Measurements from ENCODE around the gene CDH10. TPM values are rescaled to one million over a fixed set of nuclear protein-coding genes. Genes with fewer than 3 reads are reported as not detected.

The CDH10 gene
- total RNA-seq, result not detected

DNA sequence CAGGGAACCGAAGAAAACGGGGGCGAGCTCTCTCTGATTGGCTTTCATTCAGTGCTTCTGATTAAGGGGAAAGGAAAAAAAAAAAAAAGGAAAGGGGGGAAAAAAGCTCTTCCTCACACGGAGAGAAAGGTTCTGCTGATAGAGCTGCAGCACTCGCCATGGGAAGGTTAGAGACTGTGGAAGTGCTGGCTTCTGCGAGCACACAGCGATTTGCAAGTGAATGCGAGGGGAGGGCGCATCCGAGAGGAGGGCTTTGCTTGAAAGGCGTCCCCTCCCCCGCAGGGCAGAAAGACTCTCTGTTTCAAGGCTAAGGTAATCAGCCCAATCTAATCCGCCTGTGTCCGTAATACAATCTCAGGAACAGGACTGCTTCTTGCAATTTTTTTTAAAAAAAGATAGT lies at the start of gene CDH10:
Gene CDH10, minus strand, starts transcription at position 218 of the 400 bp plus-strand sequence. CDS start 51,488 bp downstream, outside the sequence.
- no peak within 1 kb of the TSS for H3K27ac Mint-ChIP-seq
- ATAC-seq (replicated peaks), result no peak
- H3K9me3 Mint-ChIP-seq, result peaks cover 8% of the 10 kb centered on the region
- H3K27me3 Mint-ChIP-seq, result no peaks in the 10 kb centered on the region
- no peaks in the 10 kb centered on the region for H3K36me3 Mint-ChIP-seq (ENCODE audit: low read depth)
- no peaks in the 10 kb centered on the region for H3K4me1 Mint-ChIP-seq
- H3K4me3 Mint-ChIP-seq, result no peak within 1 kb of the TSS

DNA sequence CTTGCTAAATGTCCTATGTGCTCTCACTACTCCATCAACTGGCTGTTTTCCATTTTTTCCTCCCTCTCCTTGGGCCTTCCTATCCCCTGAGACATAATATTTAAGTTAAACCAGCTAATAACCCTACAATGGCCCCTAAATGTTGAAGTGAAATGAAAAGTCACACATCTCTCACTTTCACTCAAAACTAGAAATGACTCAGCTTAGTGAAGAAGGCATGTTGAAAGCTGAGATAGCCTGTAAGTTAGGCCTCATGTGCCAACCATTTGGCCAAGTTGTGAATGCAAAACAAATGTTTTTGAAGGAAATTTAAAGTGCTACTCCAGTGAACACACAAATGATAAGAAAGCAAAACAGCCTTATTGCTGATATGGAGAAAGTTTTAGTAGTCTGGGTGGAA lies 48.8 kb upstream of the CDH10 start:
- Mint-ChIP-seq H3K4me3 (no peak overlapping the region), H3K9me3 (peaks cover 30% of the 10 kb centered on the region), H3K36me3 (ENCODE audit: low read depth) (no peaks in the 10 kb centered on the region), H3K27ac (no peak overlapping the region), H3K27me3 (no peaks in the 10 kb centered on the region), H3K4me1 (no peaks in the 10 kb centered on the region)
- ATAC-seq (replicated peaks), result no peak

DNA sequence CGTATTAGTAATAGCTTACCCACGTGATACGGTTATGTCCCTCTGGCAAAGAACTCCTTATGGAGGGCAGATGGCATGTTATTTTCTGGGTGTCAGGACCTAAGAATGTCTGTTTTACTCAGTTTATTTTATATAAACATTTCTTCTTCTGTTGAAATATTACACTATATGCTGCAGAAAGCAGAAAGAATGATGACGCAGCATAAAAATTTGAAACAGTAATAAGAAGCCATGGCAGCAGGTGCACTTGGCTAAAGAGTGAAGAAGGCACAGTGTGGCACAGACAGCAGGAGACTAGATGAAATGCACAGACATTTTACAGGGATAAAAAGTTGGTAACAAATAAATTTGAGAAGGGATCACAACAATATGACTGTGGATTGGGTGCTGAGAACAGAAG lies 46.3 kb upstream of the CDH10 start:
- Mint-ChIP-seq H3K9me3 (peaks cover 21% of the 10 kb centered on the region), H3K4me1 (no peaks in the 10 kb centered on the region), H3K4me3 (no peak overlapping the region), H3K36me3 (ENCODE audit: low read depth) (no peaks in the 10 kb centered on the region), H3K27ac (no peak overlapping the region), H3K27me3 (no peaks in the 10 kb centered on the region)
- ATAC-seq (replicated peaks), result no peak

DNA sequence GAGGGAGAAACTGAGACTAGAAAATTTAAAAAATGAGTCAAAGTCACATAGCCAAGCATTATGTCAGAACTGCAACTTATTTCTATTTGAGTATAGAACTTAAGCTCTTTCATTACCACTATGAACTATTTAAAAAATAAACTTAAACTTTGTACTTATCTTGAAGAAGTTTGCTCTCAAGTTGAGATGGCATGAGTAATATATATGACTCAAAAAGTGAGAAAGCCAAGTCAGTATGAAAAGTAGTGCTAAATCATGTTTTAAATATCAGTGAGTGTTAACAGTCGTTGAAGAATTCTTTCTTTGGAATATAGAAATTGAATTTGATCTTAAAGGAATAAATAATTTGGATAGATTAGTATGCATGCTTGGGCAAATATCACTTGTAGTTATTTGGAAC lies 36.3 kb upstream of the CDH10 start:
- Mint-ChIP-seq H3K4me3 (no peak overlapping the region), H3K4me1 (no peaks in the 10 kb centered on the region), H3K27ac (no peak overlapping the region), H3K36me3 (ENCODE audit: low read depth) (no peaks in the 10 kb centered on the region), H3K9me3 (peaks cover 8% of the 10 kb centered on the region), H3K27me3 (no peaks in the 10 kb centered on the region)
- ATAC-seq (replicated peaks), result no peak

DNA sequence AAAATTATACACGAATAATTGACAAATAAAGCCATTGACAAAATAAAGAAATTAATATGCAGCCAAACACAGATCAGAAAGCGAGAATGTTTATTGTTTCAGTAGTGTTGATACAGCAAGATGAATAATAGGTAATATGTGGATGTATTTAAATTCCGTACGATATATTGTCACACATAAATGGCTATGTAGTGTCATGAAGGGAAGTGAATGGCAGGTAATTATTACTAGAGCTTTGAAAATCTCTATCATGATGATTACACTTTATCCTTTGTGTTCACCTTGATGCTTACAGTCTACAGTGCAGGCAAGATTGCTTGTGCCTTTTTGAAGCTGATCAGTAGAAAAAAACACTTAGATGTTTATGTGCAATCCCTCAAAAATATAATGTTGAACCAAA lies 23.3 kb upstream of the CDH10 start:
- Mint-ChIP-seq H3K27ac (no peak overlapping the region), H3K36me3 (ENCODE audit: low read depth) (no peaks in the 10 kb centered on the region), H3K27me3 (no peaks in the 10 kb centered on the region), H3K4me1 (no peaks in the 10 kb centered on the region), H3K9me3 (peaks cover 14% of the 10 kb centered on the region), H3K4me3 (no peak overlapping the region)
- ATAC-seq (replicated peaks), result no peak

DNA sequence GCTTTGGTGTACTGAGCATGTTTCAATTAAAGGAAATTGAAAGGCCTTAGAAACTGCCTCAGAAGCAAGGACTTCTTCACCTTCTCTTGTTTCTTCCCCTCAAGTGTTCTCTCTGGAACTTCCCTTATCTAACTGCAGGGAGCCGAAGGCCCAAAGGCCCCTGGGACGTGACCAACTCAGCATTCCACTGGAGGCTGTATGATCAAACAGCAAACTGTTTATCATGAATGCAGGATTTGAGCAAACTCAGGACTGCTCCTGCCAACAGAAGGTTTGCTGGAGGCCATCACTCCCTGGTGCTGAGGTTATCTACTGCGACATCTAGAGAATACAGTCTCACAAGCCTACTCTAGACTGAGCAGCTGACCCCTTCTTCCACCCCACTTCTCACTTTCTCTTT lies 4.8 kb upstream of the CDH10 start:
- no peaks in the 10 kb centered on the region for H3K36me3 Mint-ChIP-seq (ENCODE audit: low read depth)
- ATAC-seq (replicated peaks), result no peak
- no peaks in the 10 kb centered on the region for H3K4me1 Mint-ChIP-seq
- peaks cover 7% of the 10 kb centered on the region for H3K9me3 Mint-ChIP-seq
- H3K27me3 Mint-ChIP-seq, result no peaks in the 10 kb centered on the region
- H3K27ac Mint-ChIP-seq, result no peak overlapping the region
- H3K4me3 Mint-ChIP-seq, result no peak overlapping the region

DNA sequence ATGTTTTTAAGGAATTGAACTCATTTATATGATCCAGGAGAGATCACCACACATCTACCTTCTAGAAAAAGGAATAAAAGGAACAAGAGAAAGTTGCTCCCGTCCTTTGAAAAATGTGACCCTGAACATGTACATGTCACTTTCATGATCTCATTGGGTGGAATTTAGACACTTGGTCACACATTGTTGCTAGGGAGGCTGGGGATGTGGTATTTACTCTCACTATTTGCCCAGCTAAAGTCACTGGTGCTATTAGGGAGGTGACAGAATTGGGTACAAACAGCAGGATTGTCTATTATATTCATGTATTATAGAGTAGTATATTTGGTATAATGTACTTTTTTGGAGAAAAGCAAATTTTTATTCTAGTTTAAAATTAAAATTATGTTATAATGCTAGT lies 2.1 kb upstream of the CDH10 start:
- Mint-ChIP-seq H3K27ac (no peak overlapping the region), H3K36me3 (ENCODE audit: low read depth) (no peaks in the 10 kb centered on the region), H3K27me3 (no peaks in the 10 kb centered on the region), H3K4me3 (no peak overlapping the region), H3K9me3 (peaks cover 11% of the 10 kb centered on the region), H3K4me1 (no peaks in the 10 kb centered on the region)
- no peak for ATAC-seq (replicated peaks)

DNA sequence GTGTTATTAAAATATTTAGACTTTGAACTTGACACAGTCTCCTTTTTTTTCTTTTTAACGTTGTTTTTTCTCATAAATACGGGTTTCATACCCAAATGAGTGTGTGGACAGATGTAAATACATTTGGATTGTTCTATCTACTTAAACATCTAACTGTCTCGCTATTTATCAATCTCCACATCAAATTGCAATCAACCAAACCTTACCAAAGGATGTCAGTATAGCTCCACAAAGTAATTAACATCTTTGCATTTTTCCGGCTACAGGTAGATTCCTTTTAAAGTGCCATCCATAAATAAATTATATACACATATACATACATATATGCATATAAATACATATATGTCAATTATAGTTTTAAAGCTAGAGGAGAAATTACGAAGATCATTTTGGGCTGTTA lies 705 bp upstream of the CDH10 start:
- Mint-ChIP-seq H3K4me3 (no peak overlapping the region), H3K4me1 (no peaks in the 10 kb centered on the region), H3K27me3 (no peaks in the 10 kb centered on the region), H3K9me3 (peaks cover 11% of the 10 kb centered on the region), H3K27ac (no peak overlapping the region), H3K36me3 (ENCODE audit: low read depth) (no peaks in the 10 kb centered on the region)
- ATAC-seq (replicated peaks), result no peak

DNA sequence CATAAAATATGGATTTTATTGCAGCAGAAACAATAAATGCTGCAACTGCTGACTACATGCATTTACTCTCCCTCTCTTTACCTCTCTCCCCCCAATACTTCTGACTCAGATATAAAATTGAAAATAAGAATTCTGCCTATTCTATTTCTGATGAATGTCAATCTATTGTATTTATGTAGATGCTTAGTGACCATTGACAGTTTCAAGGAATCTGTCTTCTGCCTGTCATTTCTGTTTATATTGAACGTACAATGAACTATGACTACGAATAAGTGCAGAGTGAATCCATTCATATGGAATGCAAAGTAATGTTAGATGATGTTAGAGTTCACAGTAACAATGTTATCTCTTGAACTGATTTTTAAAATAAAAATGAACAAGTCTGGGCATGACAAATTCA lies 898 bp downstream of the CDH10 start:
- Mint-ChIP-seq H3K4me1 (no peaks in the 10 kb centered on the region), H3K27ac (no peak overlapping the region), H3K4me3 (no peak overlapping the region), H3K36me3 (ENCODE audit: low read depth) (no peaks in the 10 kb centered on the region), H3K27me3 (no peaks in the 10 kb centered on the region), H3K9me3 (peaks cover 7% of the 10 kb centered on the region)
- ATAC-seq (replicated peaks), result no peak

DNA sequence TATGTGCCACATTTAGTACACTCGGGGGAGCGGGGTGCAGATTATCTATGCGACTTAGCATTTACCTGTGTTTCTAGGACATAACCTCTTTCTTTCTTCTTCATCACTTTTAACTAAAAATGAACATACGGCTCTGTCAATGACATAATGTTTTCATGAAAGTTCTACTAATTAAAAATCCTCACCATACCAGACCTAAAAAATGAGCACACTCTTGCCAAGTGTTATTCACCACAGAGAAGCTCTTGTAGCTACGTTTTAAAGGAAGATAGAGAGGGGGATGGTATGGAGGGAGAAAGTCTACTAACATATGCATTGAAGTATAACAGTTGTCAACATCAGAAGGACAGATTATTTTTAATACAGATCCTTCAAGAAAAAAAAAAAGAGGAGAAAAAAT lies 1.6 kb downstream of the CDH10 start:
- H3K4me1 Mint-ChIP-seq, result no peaks in the 10 kb centered on the region
- no peaks in the 10 kb centered on the region for H3K27me3 Mint-ChIP-seq
- no peaks in the 10 kb centered on the region for H3K36me3 Mint-ChIP-seq (ENCODE audit: low read depth)

DNA sequence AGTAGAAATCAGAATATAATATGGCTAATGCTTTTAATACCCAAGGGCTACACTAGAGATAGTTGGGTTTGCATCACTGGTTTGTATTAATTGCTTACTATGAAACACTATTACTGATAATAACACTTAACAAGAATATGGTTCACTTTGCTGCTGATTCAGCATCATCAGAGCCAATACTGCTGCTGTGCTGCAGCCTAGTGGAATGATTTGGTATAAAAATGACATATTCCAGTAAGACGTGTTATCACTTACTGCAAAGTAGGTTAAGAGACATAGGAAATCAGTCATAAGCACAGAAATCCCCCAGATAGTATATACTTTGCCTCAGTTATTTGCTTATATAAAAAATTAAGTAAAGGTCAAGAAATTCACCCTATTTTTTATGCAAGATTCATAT lies 2.8 kb downstream of the CDH10 start:
- Mint-ChIP-seq H3K9me3 (peaks cover 4% of the 10 kb centered on the region), H3K4me3 (no peak overlapping the region), H3K36me3 (ENCODE audit: low read depth) (no peaks in the 10 kb centered on the region)

More for the DNA sequence above, 1.6 kb downstream of the CDH10 start:
- Mint-ChIP-seq H3K4me3 (no peak overlapping the region), H3K9me3 (peaks cover 4% of the 10 kb centered on the region), H3K27ac (no peak overlapping the region)
- no peak for ATAC-seq (replicated peaks)

DNA sequence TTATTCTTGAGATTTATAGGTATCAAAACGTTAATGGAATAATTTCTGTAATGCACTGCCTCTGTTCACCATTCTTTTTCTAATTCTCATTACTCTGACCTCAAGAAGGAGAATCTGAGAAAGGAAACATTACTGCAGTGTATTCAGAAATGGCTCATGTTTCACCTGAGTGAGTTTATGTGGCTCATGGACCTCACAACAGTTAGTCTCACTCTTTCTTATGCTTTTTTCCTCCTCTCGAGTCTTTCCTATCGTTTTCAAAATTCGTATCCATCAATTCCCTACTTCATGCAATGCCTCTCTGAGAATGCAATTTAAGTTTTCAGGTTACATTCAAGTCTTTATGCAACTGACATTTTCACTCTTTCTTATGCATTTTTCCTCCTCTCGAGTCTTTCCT lies 9.6 kb downstream of the CDH10 start:
- Mint-ChIP-seq H3K27me3 (no peaks in the 10 kb centered on the region), H3K4me1 (no peaks in the 10 kb centered on the region), H3K27ac (no peak overlapping the region), H3K9me3 (no peaks in the 10 kb centered on the region), H3K4me3 (no peak overlapping the region), H3K36me3 (ENCODE audit: low read depth) (no peaks in the 10 kb centered on the region)
- ATAC-seq (replicated peaks), result no peak

More for the DNA sequence above, 2.8 kb downstream of the CDH10 start:
- Mint-ChIP-seq H3K27ac (no peak overlapping the region), H3K4me1 (no peaks in the 10 kb centered on the region), H3K27me3 (no peaks in the 10 kb centered on the region)
- ATAC-seq (replicated peaks), result no peak

DNA sequence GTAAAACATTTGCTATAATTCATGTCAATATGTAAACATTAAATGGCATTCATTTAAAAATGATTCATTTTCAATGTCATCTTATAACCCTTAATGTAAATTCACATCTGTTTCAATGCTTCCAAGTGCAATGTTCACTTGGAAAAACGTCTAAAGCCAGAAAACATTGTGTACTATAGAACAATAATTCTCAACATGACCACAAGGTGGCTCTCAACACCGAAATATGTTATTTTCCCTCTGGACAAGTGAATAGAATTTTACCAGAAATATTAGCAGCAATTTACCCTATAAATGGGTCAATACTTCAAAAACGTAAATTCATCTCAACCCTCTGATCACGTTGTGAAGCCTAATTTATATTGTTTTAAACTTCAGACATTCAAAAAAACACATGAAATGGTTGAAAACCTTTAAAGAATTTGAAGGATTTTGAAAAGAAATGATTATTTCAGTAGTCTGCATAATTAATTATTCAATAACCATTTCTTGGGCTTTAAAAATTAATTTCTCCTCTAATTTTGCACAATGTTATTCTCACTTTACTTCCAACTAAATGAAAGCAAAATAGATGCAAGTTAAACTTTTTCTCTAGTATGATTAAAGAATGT lies 11.0 kb downstream of the CDH10 start:
- H3K27ac Mint-ChIP-seq, result no peak overlapping the region
- ATAC-seq (replicated peaks), result no peak
- no peaks in the 10 kb centered on the region for H3K4me1 Mint-ChIP-seq
- H3K27me3 Mint-ChIP-seq, result no peaks in the 10 kb centered on the region
- peaks cover 4% of the 10 kb centered on the region for H3K9me3 Mint-ChIP-seq
- H3K36me3 Mint-ChIP-seq (ENCODE audit: low read depth), result no peaks in the 10 kb centered on the region
- H3K4me3 Mint-ChIP-seq, result no peak overlapping the region

DNA sequence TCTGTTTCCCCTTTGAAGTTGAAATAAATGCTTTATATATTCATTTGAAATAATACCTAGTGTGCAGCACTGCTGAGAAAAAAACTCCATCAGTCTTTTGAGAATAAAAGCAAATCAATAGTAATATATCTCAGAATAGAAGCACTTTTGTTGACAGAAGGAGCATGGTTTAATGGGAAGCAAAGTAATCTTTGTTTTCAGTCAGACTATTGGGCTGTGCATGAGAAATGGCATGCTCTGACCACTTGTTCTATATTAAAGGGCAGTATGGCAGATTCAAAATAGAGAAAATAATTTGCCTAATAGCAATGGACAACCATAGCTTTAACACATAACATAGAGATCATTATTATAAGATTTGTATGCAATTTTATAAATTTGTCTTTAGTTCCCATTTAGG lies 12.4 kb downstream of the CDH10 start:
- no peak for ATAC-seq (replicated peaks)
- Mint-ChIP-seq H3K4me1 (no peaks in the 10 kb centered on the region), H3K27ac (no peak overlapping the region), H3K36me3 (ENCODE audit: low read depth) (no peaks in the 10 kb centered on the region), H3K4me3 (no peak overlapping the region), H3K9me3 (peaks cover 4% of the 10 kb centered on the region), H3K27me3 (no peaks in the 10 kb centered on the region)

DNA sequence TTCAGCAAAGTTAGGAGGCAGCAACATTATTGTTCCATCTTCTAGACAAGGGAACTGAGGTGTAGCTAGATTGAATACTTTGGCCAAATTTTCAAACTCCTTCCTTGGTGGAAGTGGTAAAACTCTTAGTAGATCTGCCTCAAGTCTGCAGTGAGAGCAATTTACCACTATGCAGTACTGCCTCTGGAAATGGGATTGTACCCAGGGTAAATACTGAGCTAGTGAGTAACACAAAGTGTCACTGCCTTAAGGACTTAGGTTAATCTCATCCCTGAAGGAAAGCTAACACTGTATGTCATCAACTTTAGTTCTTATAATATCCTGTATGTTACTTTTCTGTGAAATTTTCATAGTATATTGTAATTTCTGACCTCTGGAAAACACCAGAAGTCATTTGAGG lies 13.9 kb downstream of the CDH10 start:
- no peak overlapping the region for H3K4me3 Mint-ChIP-seq
- H3K9me3 Mint-ChIP-seq, result peaks cover 4% of the 10 kb centered on the region
- H3K27ac Mint-ChIP-seq, result no peak overlapping the region
- no peak for ATAC-seq (replicated peaks)
- no peaks in the 10 kb centered on the region for H3K27me3 Mint-ChIP-seq
- H3K4me1 Mint-ChIP-seq, result no peaks in the 10 kb centered on the region
- no peaks in the 10 kb centered on the region for H3K36me3 Mint-ChIP-seq (ENCODE audit: low read depth)

DNA sequence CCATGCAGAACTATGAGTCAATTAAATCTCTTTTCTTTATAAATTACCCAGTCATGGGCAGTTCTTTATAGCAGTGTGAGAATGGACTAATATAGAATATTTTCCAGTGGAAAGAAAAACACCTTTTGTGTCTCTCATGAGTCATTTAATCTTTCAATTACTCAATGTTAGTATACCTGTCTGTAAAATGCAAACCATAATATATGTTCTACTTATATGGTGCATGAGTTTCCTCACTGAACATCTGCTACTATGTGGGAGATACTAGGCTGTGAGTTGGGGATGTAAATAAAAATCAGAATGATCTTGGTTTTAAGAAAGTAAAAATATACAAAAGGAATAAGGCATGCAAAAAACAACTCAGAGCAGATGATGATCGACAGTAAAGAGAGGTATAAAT lies 15.0 kb downstream of the CDH10 start:
- no peak for ATAC-seq (replicated peaks)
- H3K4me1 Mint-ChIP-seq, result no peaks in the 10 kb centered on the region
- no peaks in the 10 kb centered on the region for H3K27me3 Mint-ChIP-seq
- no peak overlapping the region for H3K27ac Mint-ChIP-seq
- peaks cover 4% of the 10 kb centered on the region for H3K9me3 Mint-ChIP-seq
- no peaks in the 10 kb centered on the region for H3K36me3 Mint-ChIP-seq (ENCODE audit: low read depth)
- no peak overlapping the region for H3K4me3 Mint-ChIP-seq

Data from activated T-helper 17 cell treated with anti-CD3 and anti-CD28 coated beads, Interleukin-2, amount 50 U/mL, for 72 hours (primary cell).